Measurements from ENCODE around the gene TYMP.

Gene TYMP

GRCh38 chr22:50483977-50484853, 45.6 kb downstream of the TYMP start:
- no peak for DNase-seq (ENCODE audit: low spot score)

DNA sequence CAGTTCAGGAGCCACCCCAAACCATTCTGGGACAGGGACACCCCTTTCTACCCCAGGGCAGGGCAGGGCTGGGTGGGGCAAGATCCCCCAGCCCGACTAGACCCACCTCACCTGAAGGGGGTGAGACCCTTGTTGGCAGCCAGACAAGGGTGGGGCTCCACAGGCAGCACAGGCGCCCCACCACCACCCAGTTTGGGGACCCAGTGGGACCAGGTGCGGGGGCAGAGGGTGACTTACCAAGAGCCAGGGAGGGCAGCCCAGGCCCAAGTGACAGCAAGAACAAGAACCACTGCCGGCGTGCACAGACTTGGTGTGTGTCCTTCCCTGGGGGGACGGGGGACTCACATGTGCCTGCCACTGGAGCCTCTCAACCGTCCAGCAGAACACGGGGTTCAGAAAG, 46.3 kb downstream of the TYMP start:
- DNase-seq (ENCODE audit: low spot score) = no peak

- no peak for DNase-seq (ENCODE audit: low spot score)
These were observed 46.7 kb downstream of the TYMP start for GRCh38 chr22:50483106-50483505.

DNA sequence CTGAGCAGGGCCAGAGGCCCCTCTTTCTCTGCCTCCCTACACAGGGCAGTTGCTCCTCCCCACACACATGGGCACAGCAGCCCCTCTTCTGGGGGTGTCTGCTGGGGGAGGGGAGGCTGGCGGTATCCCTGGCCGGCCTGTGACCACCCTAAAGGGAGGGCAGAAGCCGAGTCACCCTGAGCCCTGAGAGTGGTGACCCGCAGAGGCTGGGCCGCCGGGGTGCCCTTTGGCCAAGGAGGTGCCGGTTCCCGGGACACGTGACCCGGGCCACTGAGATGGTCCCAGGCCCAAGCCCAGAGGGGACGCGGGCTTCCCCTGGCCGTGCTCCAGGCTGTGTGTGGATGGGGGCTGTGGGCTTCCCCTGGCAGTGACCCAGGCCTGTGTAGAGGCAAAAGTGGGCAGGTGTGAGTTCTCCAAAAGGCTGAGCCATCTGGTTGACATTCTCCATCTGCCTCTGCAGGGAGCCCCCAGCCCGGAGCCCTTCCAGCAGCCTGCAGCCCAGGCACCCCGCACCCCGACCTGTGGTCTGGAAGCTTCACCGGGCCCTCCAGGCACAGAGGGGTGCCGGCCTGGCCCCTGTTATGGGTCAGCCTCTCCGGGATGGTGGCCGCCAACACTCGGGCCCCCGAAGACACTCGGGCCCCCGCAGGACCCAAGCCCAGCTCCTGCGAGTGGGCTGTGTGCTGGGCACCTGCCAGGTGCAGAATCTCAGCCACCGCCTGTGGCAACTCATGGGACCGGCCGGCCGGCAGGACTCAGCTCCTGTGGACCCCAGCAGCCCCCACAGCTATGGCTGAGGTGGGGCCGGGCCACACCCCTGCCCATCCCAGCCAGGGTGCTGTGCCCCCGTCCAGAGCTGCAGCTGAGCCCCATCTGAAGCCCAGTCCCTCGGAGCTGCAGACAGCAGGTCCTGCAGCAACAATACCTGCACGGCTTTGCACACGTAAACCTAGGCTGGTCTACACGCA, 47.4 kb downstream of the TYMP start:
- DNase-seq (ENCODE audit: low spot score) = no peak

DNA sequence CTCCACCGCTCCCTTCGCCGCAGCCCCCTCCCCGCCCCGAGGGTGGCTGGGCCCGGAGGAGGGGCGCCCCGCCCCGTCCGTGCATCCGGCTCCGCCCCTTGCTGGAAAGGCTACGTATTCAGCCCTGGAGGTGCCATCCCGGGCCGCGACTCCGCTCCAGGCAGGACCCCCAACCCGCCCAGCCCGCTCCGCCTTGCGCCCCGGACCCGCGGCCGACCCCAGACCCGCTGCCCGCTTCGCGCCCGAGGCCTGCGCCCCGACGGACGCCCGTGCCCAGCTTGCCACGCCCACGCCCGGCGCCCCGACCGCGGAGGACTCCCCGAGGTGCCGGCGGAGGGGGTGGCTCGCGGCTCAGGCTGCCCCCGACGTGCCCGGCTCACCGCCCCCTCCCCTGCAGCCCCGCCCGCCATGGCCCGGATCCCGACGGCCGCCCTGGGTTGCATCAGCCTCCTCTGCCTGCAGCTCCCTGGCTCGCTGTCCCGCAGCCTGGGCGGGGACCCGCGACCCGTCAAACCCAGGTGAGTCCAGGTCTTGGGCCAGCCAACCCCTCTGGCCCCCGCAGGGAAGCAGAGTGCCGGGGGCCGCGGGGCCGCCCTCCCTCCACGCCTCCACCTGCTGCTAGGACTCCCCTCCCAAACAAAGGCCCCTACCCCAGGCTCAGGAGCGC, 48.2 kb downstream of the TYMP start, which contains the start of gene ADM2:
Gene ADM2 (plus strand): TSS at position 104 of the 667 bp plus-strand sequence. CDS start 305 bp downstream, at position 409.
- no peak for DNase-seq (ENCODE audit: low spot score)

DNA sequence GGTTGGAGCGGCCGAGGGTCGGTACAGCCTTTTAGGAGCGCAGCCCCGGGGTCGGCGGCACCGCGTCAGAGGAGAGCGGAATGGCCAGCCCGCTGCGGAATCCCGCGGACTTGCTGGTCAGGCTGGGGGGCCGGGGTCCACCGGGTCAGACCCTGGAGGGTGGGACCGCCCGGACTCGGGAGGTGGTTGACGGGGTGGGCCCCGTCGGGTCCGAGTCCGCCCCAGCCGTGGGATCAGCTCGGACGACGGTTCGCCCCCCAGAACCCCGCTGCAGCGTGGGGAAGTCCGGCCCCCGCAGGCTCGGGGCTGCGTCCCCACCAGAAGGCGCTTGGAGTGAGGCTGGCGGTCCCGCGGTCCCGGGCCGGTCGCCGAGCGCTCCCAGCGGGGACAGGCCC, 48.8 kb downstream of the TYMP start:
- DNase-seq (ENCODE audit: low spot score) = no peak

- DNase-seq (ENCODE audit: low spot score) = no peak
These were observed 50.1 kb downstream of the TYMP start for GRCh38 chr22:50479721-50480120.

GRCh38 chr22:50477923-50478322, 51.9 kb downstream of the TYMP start:
- no peak for DNase-seq (ENCODE audit: low spot score)

- DNase-seq (ENCODE audit: low spot score) = no peak
These were observed 52.9 kb downstream of the TYMP start for GRCh38 chr22:50476868-50477267.
